HEK293 (cell line): ENCODE measurements around the gene PHLDB1.

Experiments used
- FEZF1 ChIP-seq: fragments of 450-650 bp; formaldehyde crosslinking; IDR thresholded peaks from 2 replicates; pipeline ENCODE4 v1.5.1; 2016; ENCODE audit warnings: missing biosample characterization, missing genetic modification characterization
- HOXA7 ChIP-seq: sonication (generic); formaldehyde crosslinking; IDR thresholded peaks from 2 replicates; pipeline ENCODE4 v1.8.1; 2022; ENCODE audit warnings: missing genetic modification reagents, borderline replicate concordance
- SETDB1 ChIP-seq: IDR thresholded peaks from one replicate; pipeline ENCODE4 v1.6.1; 2017; ENCODE audit warnings: mild to moderate bottlenecking, low read length, moderate library complexity, mixed read lengths; ENCODE audit not compliant: insufficient read length
- YY1 ChIP-seq: fragments of 450-650 bp; formaldehyde crosslinking; IDR thresholded peaks from 2 replicates; pipeline ENCODE4 v1.5.1; 2018; ENCODE audit warnings: missing biosample characterization, missing genetic modification characterization
- ZBTB1 ChIP-seq: fragments of 450-650 bp; formaldehyde crosslinking; IDR thresholded peaks from 2 replicates; pipeline ENCODE4 v1.5.1; 2016; ENCODE audit warnings: missing biosample characterization, missing genetic modification characterization
- ZNF112 ChIP-seq: fragments of 450-650 bp; formaldehyde crosslinking; IDR thresholded peaks from 2 replicates; pipeline ENCODE4 v1.5.0; 2017; ENCODE audit warnings: missing biosample characterization, missing genetic modification characterization
- ZNF114 ChIP-seq: fragments of 450-650 bp; formaldehyde crosslinking; IDR thresholded peaks from 2 replicates; pipeline ENCODE4 v1.5.0; 2017; ENCODE audit warnings: missing biosample characterization, missing genetic modification characterization
- ZNF266 ChIP-seq: fragments of 450-650 bp; formaldehyde crosslinking; IDR thresholded peaks from 2 replicates; pipeline ENCODE4 v1.5.1; 2016; ENCODE audit warnings: missing biosample characterization, missing genetic modification characterization, low read depth
- ZNF549 ChIP-seq: fragments of 450-650 bp; IDR thresholded peaks from 2 replicates; pipeline ENCODE4 v1.5.1; 2018; ENCODE audit warnings: missing biosample characterization, missing genetic modification characterization, mild to moderate bottlenecking, inconsistent platforms, moderate library complexity
- ZNF610 ChIP-seq: fragments of 450-650 bp; formaldehyde crosslinking; IDR thresholded peaks from 2 replicates; pipeline ENCODE4 v1.5.1; 2016; ENCODE audit warnings: missing biosample characterization, missing genetic modification characterization, borderline replicate concordance
- TF ChIP-seq, protein P1 (sequence below): fragments of 450-650 bp; formaldehyde crosslinking; IDR thresholded peaks from 2 replicates; pipeline ENCODE4 v1.5.1; 2016; ENCODE audit warnings: missing biosample characterization, missing genetic modification characterization
- TF ChIP-seq, protein P2 (sequence below): fragments of 450-650 bp; formaldehyde crosslinking; IDR thresholded peaks from 2 replicates; pipeline ENCODE4 v1.5.1; 2016; ENCODE audit warnings: missing biosample characterization, missing genetic modification characterization
- TF ChIP-seq, protein P3 (sequence below): fragments of 450-650 bp; formaldehyde crosslinking; IDR thresholded peaks from 2 replicates; pipeline ENCODE4 v1.5.1; 2016; ENCODE audit warnings: missing biosample characterization, missing genetic modification characterization

DNA sequence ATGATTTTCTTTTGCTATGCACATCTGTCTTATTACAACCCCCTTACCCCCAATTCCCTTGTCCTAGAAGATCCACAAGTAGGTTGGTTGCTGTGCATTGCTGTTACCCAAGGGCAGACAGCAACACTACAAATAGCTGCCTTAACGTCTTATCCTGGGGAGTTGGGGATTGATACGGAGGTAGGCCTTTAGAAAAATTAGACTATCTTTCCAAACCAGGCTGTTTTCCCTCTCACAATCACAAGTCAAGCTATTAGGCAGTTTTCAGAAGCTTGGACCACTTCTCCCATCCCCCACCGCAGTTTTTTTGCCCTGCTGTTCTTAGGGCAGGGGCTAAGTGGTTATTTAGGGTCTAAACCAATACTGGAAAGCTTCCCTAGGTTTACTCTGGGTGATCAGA, 2.8 kb upstream of the PHLDB1 start:
- TF ChIP-seq, protein P1, sequence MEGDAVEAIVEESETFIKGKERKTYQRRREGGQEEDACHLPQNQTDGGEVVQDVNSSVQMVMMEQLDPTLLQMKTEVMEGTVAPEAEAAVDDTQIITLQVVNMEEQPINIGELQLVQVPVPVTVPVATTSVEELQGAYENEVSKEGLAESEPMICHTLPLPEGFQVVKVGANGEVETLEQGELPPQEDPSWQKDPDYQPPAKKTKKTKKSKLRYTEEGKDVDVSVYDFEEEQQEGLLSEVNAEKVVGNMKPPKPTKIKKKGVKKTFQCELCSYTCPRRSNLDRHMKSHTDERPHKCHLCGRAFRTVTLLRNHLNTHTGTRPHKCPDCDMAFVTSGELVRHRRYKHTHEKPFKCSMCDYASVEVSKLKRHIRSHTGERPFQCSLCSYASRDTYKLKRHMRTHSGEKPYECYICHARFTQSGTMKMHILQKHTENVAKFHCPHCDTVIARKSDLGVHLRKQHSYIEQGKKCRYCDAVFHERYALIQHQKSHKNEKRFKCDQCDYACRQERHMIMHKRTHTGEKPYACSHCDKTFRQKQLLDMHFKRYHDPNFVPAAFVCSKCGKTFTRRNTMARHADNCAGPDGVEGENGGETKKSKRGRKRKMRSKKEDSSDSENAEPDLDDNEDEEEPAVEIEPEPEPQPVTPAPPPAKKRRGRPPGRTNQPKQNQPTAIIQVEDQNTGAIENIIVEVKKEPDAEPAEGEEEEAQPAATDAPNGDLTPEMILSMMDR (tag by site-specific recombination), result no peak
- TF ChIP-seq YY1 (no peak), ZNF266 (tag by site-specific recombination) (no peak), ZNF114 (tag by site-specific recombination) (no peak), ZNF610 (tag by site-specific recombination) (no peak), SETDB1 (no peak), ZBTB1 (tag by site-specific recombination) (no peak), ZNF549 (tag by site-specific recombination) (no peak), ZNF112 (tag by site-specific recombination) (no peak), FEZF1 (no peak), HOXA7 (CRISPR knock-in tag) (no peak)
- TF ChIP-seq, protein P2, sequence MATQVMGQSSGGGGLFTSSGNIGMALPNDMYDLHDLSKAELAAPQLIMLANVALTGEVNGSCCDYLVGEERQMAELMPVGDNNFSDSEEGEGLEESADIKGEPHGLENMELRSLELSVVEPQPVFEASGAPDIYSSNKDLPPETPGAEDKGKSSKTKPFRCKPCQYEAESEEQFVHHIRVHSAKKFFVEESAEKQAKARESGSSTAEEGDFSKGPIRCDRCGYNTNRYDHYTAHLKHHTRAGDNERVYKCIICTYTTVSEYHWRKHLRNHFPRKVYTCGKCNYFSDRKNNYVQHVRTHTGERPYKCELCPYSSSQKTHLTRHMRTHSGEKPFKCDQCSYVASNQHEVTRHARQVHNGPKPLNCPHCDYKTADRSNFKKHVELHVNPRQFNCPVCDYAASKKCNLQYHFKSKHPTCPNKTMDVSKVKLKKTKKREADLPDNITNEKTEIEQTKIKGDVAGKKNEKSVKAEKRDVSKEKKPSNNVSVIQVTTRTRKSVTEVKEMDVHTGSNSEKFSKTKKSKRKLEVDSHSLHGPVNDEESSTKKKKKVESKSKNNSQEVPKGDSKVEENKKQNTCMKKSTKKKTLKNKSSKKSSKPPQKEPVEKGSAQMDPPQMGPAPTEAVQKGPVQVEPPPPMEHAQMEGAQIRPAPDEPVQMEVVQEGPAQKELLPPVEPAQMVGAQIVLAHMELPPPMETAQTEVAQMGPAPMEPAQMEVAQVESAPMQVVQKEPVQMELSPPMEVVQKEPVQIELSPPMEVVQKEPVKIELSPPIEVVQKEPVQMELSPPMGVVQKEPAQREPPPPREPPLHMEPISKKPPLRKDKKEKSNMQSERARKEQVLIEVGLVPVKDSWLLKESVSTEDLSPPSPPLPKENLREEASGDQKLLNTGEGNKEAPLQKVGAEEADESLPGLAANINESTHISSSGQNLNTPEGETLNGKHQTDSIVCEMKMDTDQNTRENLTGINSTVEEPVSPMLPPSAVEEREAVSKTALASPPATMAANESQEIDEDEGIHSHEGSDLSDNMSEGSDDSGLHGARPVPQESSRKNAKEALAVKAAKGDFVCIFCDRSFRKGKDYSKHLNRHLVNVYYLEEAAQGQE (tag by site-specific recombination), result no peak
- TF ChIP-seq, protein P3, sequence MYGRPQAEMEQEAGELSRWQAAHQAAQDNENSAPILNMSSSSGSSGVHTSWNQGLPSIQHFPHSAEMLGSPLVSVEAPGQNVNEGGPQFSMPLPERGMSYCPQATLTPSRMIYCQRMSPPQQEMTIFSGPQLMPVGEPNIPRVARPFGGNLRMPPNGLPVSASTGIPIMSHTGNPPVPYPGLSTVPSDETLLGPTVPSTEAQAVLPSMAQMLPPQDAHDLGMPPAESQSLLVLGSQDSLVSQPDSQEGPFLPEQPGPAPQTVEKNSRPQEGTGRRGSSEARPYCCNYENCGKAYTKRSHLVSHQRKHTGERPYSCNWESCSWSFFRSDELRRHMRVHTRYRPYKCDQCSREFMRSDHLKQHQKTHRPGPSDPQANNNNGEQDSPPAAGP, result no peak
